GM15510 (cell line): ENCODE measurements around the gene MFSD1.

Source experiments
- POLR2A ChIP-seq: IDR thresholded peaks from 3 replicates; pipeline ENCODE4 v1.6.1; 2011; ENCODE audit warnings: borderline replicate concordance; ENCODE audit not compliant: insufficient read length; ENCODE audit errors: extremely low read depth

Gene MFSD1

DNA sequence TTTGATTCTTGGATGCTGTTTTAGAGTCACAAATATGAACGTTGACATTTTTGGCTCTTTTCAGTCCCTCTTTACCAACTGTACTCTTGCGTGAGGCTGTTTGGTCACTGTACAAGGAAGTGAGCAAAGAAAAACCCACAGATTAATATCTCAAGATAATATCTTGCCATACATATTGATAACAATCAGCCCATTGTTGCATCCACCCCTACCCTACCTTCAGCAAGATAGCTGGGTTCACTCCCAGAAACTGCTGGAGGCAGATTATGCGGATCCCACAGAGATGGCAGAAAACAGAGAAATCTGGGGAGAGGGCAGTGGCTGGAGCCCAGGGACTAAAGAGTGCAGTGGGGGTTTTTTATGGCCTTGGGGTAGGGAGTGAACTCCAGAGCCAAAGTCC lies 29.9 kb upstream of the MFSD1 start:
- TF ChIP-seq POLR2A, result no peak

DNA sequence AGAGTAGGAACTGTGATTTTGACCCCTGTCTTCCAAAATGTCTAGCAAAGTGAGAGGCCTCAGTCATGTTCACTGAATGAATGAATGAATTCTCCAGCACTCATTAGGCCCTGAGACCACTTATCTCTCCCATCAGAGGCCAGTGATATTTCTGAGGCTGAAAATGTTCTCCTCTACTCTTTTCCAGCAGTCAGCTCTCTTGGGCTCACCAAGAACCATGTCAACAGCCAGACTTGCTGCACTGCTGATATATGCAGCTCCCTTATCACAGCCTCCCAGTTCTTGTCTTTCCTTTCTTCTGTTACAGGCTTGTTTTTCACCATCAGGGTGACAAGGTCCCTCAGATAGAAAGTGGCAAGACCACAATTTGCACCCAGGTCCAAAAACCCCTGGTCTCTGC lies 28.7 kb upstream of the MFSD1 start:
- TF ChIP-seq POLR2A, result no peak

GRCh38 chr3:158773845-158774830 lies 27.7 kb upstream of the MFSD1 start:
- no peak for TF ChIP-seq POLR2A

GRCh38 chr3:158774965-158775364 lies 26.9 kb upstream of the MFSD1 start:
- TF ChIP-seq POLR2A, result no peak

GRCh38 chr3:158775426-158776410 lies 26.1 kb upstream of the MFSD1 start:
- TF ChIP-seq POLR2A, result no peak

DNA sequence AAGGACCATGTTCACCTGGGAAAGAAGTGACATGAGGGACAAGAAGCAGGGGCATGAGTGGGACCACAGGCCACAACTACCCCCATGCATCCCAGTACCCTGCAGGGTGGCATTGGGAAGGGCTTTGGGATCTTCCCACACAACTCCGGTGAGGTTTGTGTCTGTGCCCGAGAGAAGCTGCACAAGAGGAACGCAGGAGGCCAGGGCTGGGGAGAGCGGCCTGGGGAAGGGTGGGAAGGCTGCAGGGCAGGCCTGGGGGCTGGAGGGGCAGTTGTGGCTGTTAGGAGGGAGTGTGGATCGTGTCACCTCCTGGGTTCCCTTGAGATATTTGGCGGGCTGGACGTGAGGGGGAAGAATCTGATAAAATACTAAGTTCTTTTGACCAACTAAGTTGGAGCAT lies 25.3 kb upstream of the MFSD1 start:
- no peak for TF ChIP-seq POLR2A

DNA sequence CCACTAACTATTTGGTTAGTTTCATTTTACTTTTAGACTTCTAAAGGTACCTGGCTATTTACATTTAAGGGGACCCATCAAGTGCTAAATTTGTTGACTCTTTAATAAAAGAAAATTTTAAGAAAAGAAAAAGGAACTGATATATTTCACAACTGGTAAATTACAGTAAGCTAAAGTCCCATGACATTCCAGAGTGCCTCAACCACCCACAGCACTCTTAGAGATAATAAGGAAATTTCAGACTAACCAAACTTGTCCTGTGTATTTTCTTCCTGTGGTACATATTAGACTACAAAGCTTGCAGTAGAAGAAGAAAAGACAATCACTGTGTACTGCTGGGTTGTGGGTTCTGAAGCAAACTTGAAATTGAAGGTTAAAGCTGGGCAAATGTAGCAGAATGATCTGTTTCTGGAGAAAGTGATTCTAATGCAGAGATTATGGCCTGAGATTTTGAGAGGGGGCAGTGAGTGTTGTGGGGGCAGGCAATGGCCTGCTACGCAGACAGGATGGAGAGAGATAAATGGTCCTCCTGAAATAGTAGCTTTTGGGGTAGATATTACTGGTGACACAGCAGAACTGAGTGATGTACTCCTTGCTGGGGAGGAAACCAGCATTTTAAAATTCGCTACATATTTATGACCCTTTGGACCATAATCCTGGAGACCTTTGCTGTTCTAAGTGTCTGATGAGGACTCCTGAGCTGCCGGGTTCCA lies 24.5 kb upstream of the MFSD1 start:
- no peak for TF ChIP-seq POLR2A

GRCh38 chr3:158780766-158781165 lies 21.1 kb upstream of the MFSD1 start:
- TF ChIP-seq POLR2A, result no peak

- TF ChIP-seq POLR2A, result no peak
Observed at GRCh38 chr3:158781191-158781590, 20.7 kb upstream of the MFSD1 start.

DNA sequence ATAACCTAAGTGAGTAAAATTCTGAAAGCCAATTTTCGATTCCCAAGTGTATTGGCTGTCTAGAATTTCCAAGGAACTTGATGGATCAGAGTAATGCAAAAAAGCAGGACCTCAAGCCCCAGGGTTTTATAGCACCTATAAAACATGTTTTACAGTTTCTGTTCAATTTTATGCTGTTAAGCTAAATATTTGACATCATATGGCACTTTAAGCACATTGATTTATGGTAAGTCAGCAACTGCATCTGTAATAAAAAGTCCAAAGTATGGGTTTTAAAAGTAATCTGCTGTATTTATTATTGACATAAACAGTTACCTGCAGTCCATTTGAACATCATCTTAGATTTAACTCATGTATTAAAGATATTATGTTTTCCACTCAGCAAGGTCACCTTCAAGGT lies 20.0 kb upstream of the MFSD1 start:
- no peak for TF ChIP-seq POLR2A

DNA sequence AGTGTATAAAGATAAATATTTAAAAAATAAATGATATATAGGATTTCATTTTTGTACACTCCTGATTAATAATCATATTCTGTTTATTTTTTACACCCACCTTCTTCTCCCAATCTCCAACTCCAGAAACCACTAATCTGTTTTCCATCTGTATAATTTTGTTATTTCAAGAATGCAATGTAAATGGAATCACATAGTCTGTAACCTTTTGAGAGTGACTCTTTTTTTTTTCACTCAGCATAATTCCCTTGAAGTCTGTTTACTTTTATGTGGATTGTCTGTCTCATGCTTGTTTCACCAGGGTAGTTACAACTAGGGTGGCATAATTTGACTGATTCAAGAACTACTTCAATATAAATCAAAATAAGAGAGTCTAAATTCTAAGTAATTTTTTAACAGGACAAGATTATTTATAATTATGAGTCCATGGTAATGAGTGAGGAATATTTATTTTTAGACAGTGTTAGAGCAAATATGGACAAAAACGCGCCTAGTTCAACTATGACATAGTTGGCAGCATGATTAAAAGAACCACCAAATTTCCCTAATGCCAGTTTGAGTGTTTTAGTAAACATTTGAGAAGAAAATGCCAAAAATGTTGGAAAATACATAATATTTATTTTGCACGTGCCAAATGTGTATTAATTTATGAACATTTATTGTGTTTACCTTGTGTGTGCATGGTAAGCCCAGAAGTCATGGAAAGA lies 19.4 kb upstream of the MFSD1 start:
- TF ChIP-seq POLR2A, result no peak

DNA sequence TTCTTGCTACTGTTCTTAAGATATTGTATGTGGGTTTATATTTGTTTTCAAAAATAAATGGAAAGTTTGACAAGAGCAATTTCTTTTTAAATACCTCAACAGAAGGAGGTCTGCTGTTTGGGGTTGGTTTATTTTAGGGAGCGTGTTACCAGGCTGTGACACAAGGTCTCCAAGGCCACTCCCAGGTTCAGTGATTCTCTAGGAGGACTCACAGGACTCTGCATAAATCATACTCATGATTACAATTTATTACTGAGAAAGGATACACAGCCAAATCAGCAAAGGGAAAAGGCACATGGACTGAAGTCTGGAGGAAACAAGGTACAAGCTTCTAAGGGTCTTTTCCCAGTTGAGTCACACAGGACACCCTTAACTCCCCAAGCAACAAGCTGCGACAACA lies 18.8 kb upstream of the MFSD1 start:
- no peak for TF ChIP-seq POLR2A

- TF ChIP-seq POLR2A, result no peak
Observed at GRCh38 chr3:158785972-158786371, 15.9 kb upstream of the MFSD1 start.

GRCh38 chr3:158788446-158788845 lies 13.4 kb upstream of the MFSD1 start:
- no peak for TF ChIP-seq POLR2A
